GM19452 (cell line): Measurements from ENCODE around the gene NR1H3.

Source experiments
- ATAC-seq: cut with Tn5 transposase; IDR thresholded peaks from one replicate; pipeline ENCODE4 v1.9.1; 2021; ENCODE audit not compliant: unreplicated experiment

The NR1H3 gene

GRCh38 chr11:47244448-47245350 lies 13.1 kb upstream of the NR1H3 start:
- ATAC-seq = no peak

- no peak for ATAC-seq
Observed at GRCh38 chr11:47245611-47246357, 12.0 kb upstream of the NR1H3 start.

GRCh38 chr11:47247502-47247901 lies 10.3 kb upstream of the NR1H3 start:
- ATAC-seq = no peak

- peak; percentile 26 for ATAC-seq
Observed at GRCh38 chr11:47248304-47248663, 9.5 kb upstream of the NR1H3 start.

GRCh38 chr11:47248664-47249377 lies 9.0 kb upstream of the NR1H3 start, which contains the start of gene ACP2:
ACP2 (minus strand) TSS chr11:47248814; CDS start chr11:47248789, 25 bp downstream.
- peak; percentile 93 for ATAC-seq

- ATAC-seq = no peak
Observed at GRCh38 chr11:47249378-47249715, 8.4 kb upstream of the NR1H3 start.

GRCh38 chr11:47251751-47252150 lies 6.0 kb upstream of the NR1H3 start:
- no peak for ATAC-seq

GRCh38 chr11:47253660-47254059 lies 4.1 kb upstream of the NR1H3 start:
- ATAC-seq = no peak

GRCh38 chr11:47254386-47254785 lies 3.4 kb upstream of the NR1H3 start:
- no peak for ATAC-seq

- ATAC-seq = no peak
Observed at GRCh38 chr11:47256374-47256773, 1.4 kb upstream of the NR1H3 start.

GRCh38 chr11:47257177-47257516 lies 649 bp upstream of the NR1H3 start:
- ATAC-seq = no peak

- ATAC-seq = no peak
Observed at GRCh38 chr11:47258317-47258902, 614 bp downstream of the NR1H3 start.

- no peak for ATAC-seq
Observed at GRCh38 chr11:47259232-47259977, 1.6 kb downstream of the NR1H3 start.

GRCh38 chr11:47260366-47260765 lies 2.6 kb downstream of the NR1H3 start:
- no peak for ATAC-seq

GRCh38 chr11:47261291-47261800 lies 3.5 kb downstream of the NR1H3 start:
- ATAC-seq = no peak

GRCh38 chr11:47264119-47264518 lies 6.3 kb downstream of the NR1H3 start:
- ATAC-seq = no peak

GRCh38 chr11:47264521-47264920 lies 6.7 kb downstream of the NR1H3 start:
- no peak for ATAC-seq

GRCh38 chr11:47267876-47268275 lies 10.1 kb downstream of the NR1H3 start:
- no peak for ATAC-seq

GRCh38 chr11:47268448-47269001 lies 10.7 kb downstream of the NR1H3 start:
- ATAC-seq = no peak
